Astrocyte (in vitro differentiated cells and primary cell): Measurements from ENCODE around the gene PKP4. TPM values are rescaled to one million over a fixed set of nuclear protein-coding genes. Genes with fewer than 3 reads are reported as not detected.

ENCODE experiments used
- DNase-seq: peaks from one replicate; pipeline ENCODE4 v3.0.0-alpha.2; 2010; ENCODE audit warnings: low read depth
- FAIRE-seq: peaks from 2 replicates; lab custom pipeline; 2011; peaks lifted over from hg19 to GRCh38; lab: Jason Lieb, UNC
- H2AFZ ChIP-seq: 2 replicates; pipeline ENCODE4 v1.6.0; 2012; ENCODE audit warnings: low read depth, low read length, inconsistent platforms
- H3K27ac ChIP-seq: 2 replicates; pipeline ENCODE4 v1.5.1; 2011; ENCODE audit warnings: low read depth, low read length, inconsistent platforms
- H3K27me3 ChIP-seq: 2 replicates; pipeline ENCODE4 v1.6.0; 2011; ENCODE audit warnings: low read length, inconsistent platforms; ENCODE audit not compliant: insufficient read depth
- H3K36me3 ChIP-seq: 2 replicates; pipeline ENCODE4 v1.5.1; 2011; ENCODE audit warnings: low read length, inconsistent platforms; ENCODE audit not compliant: insufficient read depth
- H3K4me1 ChIP-seq: 2 replicates; pipeline ENCODE4 v1.5.1; 2011; ENCODE audit warnings: low read length, inconsistent platforms; ENCODE audit not compliant: insufficient read depth
- H3K4me2 ChIP-seq: 2 replicates; pipeline ENCODE4 v1.6.0; 2012; ENCODE audit warnings: low read length, inconsistent platforms
- H3K4me3 ChIP-seq: 2 replicates; pipeline ENCODE4 v1.5.1; 2011; ENCODE audit warnings: low read depth, mild to moderate bottlenecking, low read length, inconsistent platforms; ENCODE audit not compliant: insufficient read depth
- H3K79me2 ChIP-seq: 2 replicates; pipeline ENCODE4 v1.6.0; 2012; ENCODE audit warnings: mild to moderate bottlenecking, low read length, inconsistent platforms; ENCODE audit not compliant: insufficient read depth
- H3K9ac ChIP-seq: 2 replicates; pipeline ENCODE4 v1.6.0; 2012; ENCODE audit warnings: mild to moderate bottlenecking, low read length, inconsistent platforms
- H3K9me3 ChIP-seq: 2 replicates; pipeline ENCODE4 v1.5.1; 2012; ENCODE audit warnings: low read depth, mild to moderate bottlenecking, low read length, inconsistent platforms; ENCODE audit not compliant: insufficient read depth
- H4K20me1 ChIP-seq: 2 replicates; pipeline ENCODE4 v1.6.0; 2012; ENCODE audit warnings: low read length, inconsistent platforms; ENCODE audit not compliant: insufficient read depth
- H3K27ac Mint-ChIP-seq: one replicate; pipeline ENCODE4 v1.8.0; 2021; ENCODE audit warnings: mild to moderate bottlenecking, mixed read lengths; ENCODE audit not compliant: unreplicated experiment
- H3K27me3 Mint-ChIP-seq: one replicate; pipeline ENCODE4 v1.8.0; 2021; ENCODE audit warnings: low read depth, mixed read lengths; ENCODE audit not compliant: unreplicated experiment
- H3K36me3 Mint-ChIP-seq: one replicate; pipeline ENCODE4 v1.8.0; 2021; ENCODE audit warnings: low read depth, mixed read lengths; ENCODE audit not compliant: unreplicated experiment
- H3K4me1 Mint-ChIP-seq: one replicate; pipeline ENCODE4 v1.8.0; 2021; ENCODE audit warnings: low read depth, mixed read lengths; ENCODE audit not compliant: unreplicated experiment
- H3K4me3 Mint-ChIP-seq: one replicate; pipeline ENCODE4 v1.8.0; 2021; ENCODE audit warnings: mild to moderate bottlenecking, moderate library complexity, mixed read lengths; ENCODE audit not compliant: unreplicated experiment
- H3K9me3 Mint-ChIP-seq: one replicate; pipeline ENCODE4 v1.8.0; 2021; ENCODE audit warnings: mild to moderate bottlenecking, mixed read lengths; ENCODE audit not compliant: unreplicated experiment
- CTCF ChIP-seq: IDR thresholded peaks from 2 replicates; pipeline ENCODE4 v1.5.1; 2011; ENCODE audit warnings: low read depth, mild to moderate bottlenecking, inconsistent platforms, low read length, moderate library complexity; ENCODE audit not compliant: insufficient read depth
- EZH2 ChIP-seq: IDR thresholded peaks from 2 replicates; pipeline ENCODE4 v1.6.1; 2012; ENCODE audit warnings: mild to moderate bottlenecking, low read length, inconsistent platforms; ENCODE audit not compliant: insufficient read depth
- total RNA-seq: library from RNA; stranded (reverse); gene quantifications from 2 replicates; pipeline ENCODE4 v1.2.1, GENCODE V29; 2021

PKP4 gene
- total RNA-seq, 1 donor from 2014 or later, result 38.4 TPM

DNA sequence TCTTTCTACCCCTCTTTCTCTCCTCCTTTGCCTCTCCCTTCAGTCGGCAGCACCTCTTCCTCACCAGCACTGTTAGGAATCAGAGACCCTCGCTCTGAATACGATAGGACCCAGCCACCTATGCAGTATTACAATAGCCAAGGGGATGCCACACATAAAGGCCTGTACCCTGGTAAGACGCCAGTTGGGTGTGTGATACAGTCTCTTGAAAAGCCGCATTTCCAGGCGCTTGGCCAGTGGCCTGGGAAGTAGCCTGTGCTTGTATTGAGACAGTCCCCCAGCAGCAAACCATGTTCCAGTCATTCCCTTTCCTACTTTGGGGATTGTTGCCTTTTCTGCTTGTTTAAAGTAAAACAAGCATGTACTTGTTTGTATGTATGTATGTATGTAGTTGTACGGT, 219.9 kb downstream of the PKP4 start:
- no peak overlapping the region for H3K9ac ChIP-seq
- no peak for TF ChIP-seq EZH2
- TF ChIP-seq CTCF, result no peak
- DNase-seq (no peak), FAIRE-seq (no peak)
- no peaks in the 10 kb centered on the region for H3K79me2 ChIP-seq
- H3K4me1 Mint-ChIP-seq, result no peaks in the 10 kb centered on the region
- H3K27ac ChIP-seq, result no peak overlapping the region
- H3K4me3 ChIP-seq, result no peak overlapping the region
- no peak overlapping the region for H3K4me3 Mint-ChIP-seq
- peaks cover 25% of the 10 kb centered on the region for H3K36me3 ChIP-seq
- H3K9me3 Mint-ChIP-seq, result no peaks in the 10 kb centered on the region
- no peak overlapping the region for H2AFZ ChIP-seq
- H3K36me3 Mint-ChIP-seq, result peaks cover 19% of the 10 kb centered on the region
- H3K27me3 ChIP-seq, result no peaks in the 10 kb centered on the region
- H4K20me1 ChIP-seq, result no peaks in the 10 kb centered on the region
- no peaks in the 10 kb centered on the region for H3K27me3 Mint-ChIP-seq
- H3K9me3 ChIP-seq, result no peaks in the 10 kb centered on the region
- H3K4me1 ChIP-seq, result no peaks in the 10 kb centered on the region
- H3K27ac Mint-ChIP-seq, result no peak overlapping the region
- no peak overlapping the region for H3K4me2 ChIP-seq

DNA sequence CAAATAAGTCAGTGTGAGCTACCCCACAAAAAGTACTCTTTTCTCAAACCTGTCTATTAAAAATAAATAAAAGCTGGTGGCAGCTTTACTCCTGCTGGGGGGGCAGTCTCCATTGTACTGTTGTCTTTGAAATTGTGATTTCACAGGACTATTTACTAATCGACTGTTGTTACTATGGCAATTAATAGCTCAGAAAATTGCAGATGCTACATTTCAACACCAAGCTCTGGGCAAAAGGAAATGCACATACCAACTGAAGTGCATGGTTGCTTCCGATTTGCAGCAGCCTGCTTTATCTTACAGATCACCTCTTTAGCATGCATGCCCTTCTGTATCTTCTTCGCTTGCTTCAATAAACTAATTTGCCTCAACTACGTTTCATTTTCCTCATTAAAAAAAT, 220.8 kb downstream of the PKP4 start:
- Mint-ChIP-seq H3K9me3 (no peaks in the 10 kb centered on the region), H3K27me3 (no peaks in the 10 kb centered on the region), H3K4me1 (no peaks in the 10 kb centered on the region), H3K27ac (no peak overlapping the region), H3K4me3 (no peak overlapping the region), H3K36me3 (peaks cover 19% of the 10 kb centered on the region)
- H3K79me2 ChIP-seq, result no peaks in the 10 kb centered on the region
- H3K9me3 ChIP-seq, result no peaks in the 10 kb centered on the region
- H3K36me3 ChIP-seq, result peaks cover 25% of the 10 kb centered on the region
- H3K27me3 ChIP-seq, result no peaks in the 10 kb centered on the region
- DNase-seq (no peak), FAIRE-seq (no peak)
- no peak overlapping the region for H3K4me2 ChIP-seq
- no peaks in the 10 kb centered on the region for H4K20me1 ChIP-seq
- H3K4me1 ChIP-seq, result no peaks in the 10 kb centered on the region
- H3K4me3 ChIP-seq, result no peak overlapping the region
- H2AFZ ChIP-seq, result no peak overlapping the region
- no peak overlapping the region for H3K9ac ChIP-seq
- TF ChIP-seq EZH2, result no peak
- no peak for TF ChIP-seq CTCF
- no peak overlapping the region for H3K27ac ChIP-seq

DNA sequence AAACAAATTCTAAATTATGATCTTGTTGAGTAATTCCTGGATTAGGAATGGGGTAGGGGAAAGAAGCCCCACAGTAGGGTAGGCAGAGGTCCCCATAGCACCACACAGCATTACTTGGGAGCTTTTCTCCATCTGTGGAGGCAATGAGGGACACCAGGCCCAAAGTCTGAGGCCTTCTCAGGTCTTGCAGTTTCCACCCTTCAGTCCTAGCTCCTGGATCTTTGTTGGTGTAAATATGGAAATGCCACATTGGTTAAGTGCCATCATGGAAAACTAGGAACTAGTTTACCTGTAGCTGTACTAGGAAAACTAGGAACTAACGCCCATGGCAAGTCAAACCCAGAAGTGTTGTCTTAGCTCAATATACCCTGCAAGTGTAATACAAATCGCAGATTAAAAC, 225.1 kb downstream of the PKP4 start:
- no peak overlapping the region for H3K9ac ChIP-seq
- Mint-ChIP-seq H3K4me3 (no peak overlapping the region), H3K4me1 (no peaks in the 10 kb centered on the region)

More for the DNA sequence above, 225.1 kb downstream of the PKP4 start:
- no peak for TF ChIP-seq EZH2
- no peak for TF ChIP-seq CTCF
- H3K4me1 ChIP-seq, result no peaks in the 10 kb centered on the region
- FAIRE-seq (no peak), DNase-seq (no peak)
- no peaks in the 10 kb centered on the region for H4K20me1 ChIP-seq
- no peak overlapping the region for H3K4me2 ChIP-seq
- H2AFZ ChIP-seq, result no peak overlapping the region
- H3K9me3 ChIP-seq, result no peaks in the 10 kb centered on the region
- no peak overlapping the region for H3K4me3 ChIP-seq
- peaks cover 9% of the 10 kb centered on the region for H3K36me3 ChIP-seq
- H3K79me2 ChIP-seq, result no peaks in the 10 kb centered on the region
- H3K36me3 Mint-ChIP-seq, result peaks cover 16% of the 10 kb centered on the region
- H3K27me3 ChIP-seq, result no peaks in the 10 kb centered on the region
- H3K27ac Mint-ChIP-seq, result no peak overlapping the region
- H3K27ac ChIP-seq, result no peak overlapping the region
- H3K27me3 Mint-ChIP-seq, result no peaks in the 10 kb centered on the region
- no peaks in the 10 kb centered on the region for H3K9me3 Mint-ChIP-seq
